H9 (cell line): ENCODE data around the gene DMD. TPM values are rescaled to one million over a fixed set of nuclear protein-coding genes. Genes with fewer than 3 reads are reported as not detected.

Experiments used
- DNase-seq: peaks from one replicate; pipeline ENCODE4 v3.0.0-alpha.2; 2017
- H2AFZ ChIP-seq: one replicate; pipeline ENCODE4 v1.6.1; 2013; ENCODE audit warnings: mild to moderate bottlenecking, low read length, control low read depth, moderate library complexity
- H2AK5ac ChIP-seq: 2 replicates; pipeline ENCODE4 v1.6.1; 2013; ENCODE audit warnings: low read length, control low read depth, mixed read lengths; ENCODE audit not compliant: insufficient read length
- H2BK120ac ChIP-seq: one replicate; pipeline ENCODE4 v1.6.1; 2013; ENCODE audit warnings: low read depth, mild to moderate bottlenecking, low read length, control low read depth, inconsistent platforms; ENCODE audit not compliant: poor library complexity, severe bottlenecking
- H2BK12ac ChIP-seq: 2 replicates; pipeline ENCODE4 v1.6.1; 2013; ENCODE audit warnings: low read length, control low read depth, mixed read lengths, low read depth; ENCODE audit not compliant: insufficient read length
- H2BK15ac ChIP-seq: 2 replicates; pipeline ENCODE4 v1.6.1; 2013; ENCODE audit warnings: low read depth, low read length, control low read depth
- H2BK20ac ChIP-seq: one replicate; pipeline ENCODE4 v1.6.1; 2013; ENCODE audit warnings: low read depth, mild to moderate bottlenecking, low read length, control low read depth, inconsistent platforms; ENCODE audit not compliant: poor library complexity, severe bottlenecking
- H2BK5ac ChIP-seq: 2 replicates; pipeline ENCODE4 v1.6.1; 2013; ENCODE audit warnings: low read length, control low read depth, mixed read lengths; ENCODE audit not compliant: insufficient read length
- H3K14ac ChIP-seq: 2 replicates; pipeline ENCODE4 v1.6.1; 2013; ENCODE audit warnings: low read length, control low read depth; ENCODE audit not compliant: insufficient read depth
- H3K18ac ChIP-seq: 2 replicates; pipeline ENCODE4 v1.6.1; 2013; ENCODE audit warnings: low read depth, mild to moderate bottlenecking, mixed read lengths, low read length, control low read depth; ENCODE audit not compliant: insufficient read length
- H3K23ac ChIP-seq: 2 replicates; pipeline ENCODE4 v1.6.1; 2013; ENCODE audit warnings: low read length, control low read depth, mixed read lengths, low read depth; ENCODE audit not compliant: insufficient read length
- H3K23me2 ChIP-seq: 2 replicates; pipeline ENCODE4 v1.6.1; 2013; ENCODE audit warnings: low read depth, mild to moderate bottlenecking, mixed read lengths, low read length, control low read depth; ENCODE audit not compliant: insufficient read length, poor library complexity, severe bottlenecking
- H3K27ac ChIP-seq: 2 replicates; pipeline ENCODE4 v1.5.1; 2013; ENCODE audit warnings: low read length, control low read depth, mixed read lengths, low read depth; ENCODE audit not compliant: insufficient read length
- H3K27me3 ChIP-seq: 2 replicates; pipeline ENCODE4 v1.6.1; 2013; ENCODE audit warnings: low read length, control low read depth, inconsistent platforms; ENCODE audit not compliant: insufficient read depth
- H3K4ac ChIP-seq: 2 replicates; pipeline ENCODE4 v1.6.1; 2013; ENCODE audit warnings: low read depth, mild to moderate bottlenecking, control low read depth, inconsistent platforms, low read length, moderate library complexity
- H3K4me1 ChIP-seq: 2 replicates; pipeline ENCODE4 v1.6.1; 2013; ENCODE audit warnings: low read length, control low read depth, inconsistent platforms; ENCODE audit not compliant: insufficient read depth
- H3K4me2 ChIP-seq: 2 replicates; pipeline ENCODE4 v1.6.1; 2013; ENCODE audit warnings: low read length, control low read depth, mixed read lengths; ENCODE audit not compliant: insufficient read length, insufficient read depth
- H3K56ac ChIP-seq: 2 replicates; pipeline ENCODE4 v1.6.1; 2013; ENCODE audit warnings: low read depth, mild to moderate bottlenecking, mixed read lengths, low read length, control low read depth; ENCODE audit not compliant: insufficient read length
- H3K79me1 ChIP-seq: 2 replicates; pipeline ENCODE4 v1.6.1; 2013; ENCODE audit warnings: low read depth, mild to moderate bottlenecking, moderate library complexity, low read length, control low read depth, inconsistent platforms; ENCODE audit not compliant: insufficient read depth, poor library complexity, severe bottlenecking
- H3K79me2 ChIP-seq: 2 replicates; pipeline ENCODE4 v1.6.1; 2013; ENCODE audit warnings: low read length, control low read depth, inconsistent platforms; ENCODE audit not compliant: insufficient read depth
- H3K9ac ChIP-seq: 2 replicates; pipeline ENCODE4 v1.6.1; 2013; ENCODE audit warnings: low read length, control low read depth, mixed read lengths; ENCODE audit not compliant: insufficient read length; ENCODE audit errors: extremely low read depth
- H3K9me3 ChIP-seq: one replicate; pipeline ENCODE4 v1.6.1; 2013; ENCODE audit warnings: low read depth, low read length, inconsistent platforms; ENCODE audit not compliant: control insufficient read depth
- H3T11ph ChIP-seq: one replicate; pipeline ENCODE4 v1.6.1; 2013; ENCODE audit warnings: mild to moderate bottlenecking, low read length, control low read depth, inconsistent platforms
- H4K20me1 ChIP-seq: one replicate; pipeline ENCODE4 v1.6.1; 2013; ENCODE audit not compliant: control insufficient read depth, insufficient read length, insufficient read depth
- H4K5ac ChIP-seq: 2 replicates; pipeline ENCODE4 v1.6.1; 2013; ENCODE audit warnings: low read depth, mild to moderate bottlenecking, mixed read lengths, low read length, control low read depth; ENCODE audit not compliant: insufficient read length
- H4K8ac ChIP-seq: replicated peaks from 2 replicates; pipeline ENCODE4 v1.6.1; 2013; ENCODE audit warnings: low read length, control low read depth, mixed read lengths, low read depth; ENCODE audit not compliant: insufficient read length
- H4K91ac ChIP-seq: 2 replicates; pipeline ENCODE4 v1.6.1; 2013; ENCODE audit warnings: low read depth, mild to moderate bottlenecking, moderate library complexity, mixed read lengths, low read length, control low read depth; ENCODE audit not compliant: insufficient read length
- H3K27ac Mint-ChIP-seq, 3 experiments: 2 replicates in 2 of 3; 3 replicates in 1 of 3; pipeline ENCODE4 v1.8.0; 2020 to 2021; ENCODE audit warnings: mixed read lengths in 3 of 3, mild to moderate bottlenecking in 1 of 3, moderate library complexity in 1 of 3
- H3K27me3 Mint-ChIP-seq: 2 replicates; pipeline ENCODE4 v1.8.0; 2021; ENCODE audit warnings: low read depth, mild to moderate bottlenecking, moderate library complexity, mixed read lengths
- H3K36me3 Mint-ChIP-seq, 3 experiments: 2 replicates in 2 of 3; 3 replicates in 1 of 3; pipeline ENCODE4 v1.8.0; 2020 to 2021; ENCODE audit warnings: low read depth in 3 of 3, mixed read lengths in 3 of 3; ENCODE audit not compliant: insufficient read depth in 1 of 3
- H3K4me1 Mint-ChIP-seq, 2 experiments: 2 replicates each; pipeline ENCODE4 v1.8.0; 2020; ENCODE audit warnings: mixed read lengths in 2 of 2
- H3K4me3 Mint-ChIP-seq, 2 experiments: 2 replicates in 1 of 2; 3 replicates in 1 of 2; pipeline ENCODE4 v1.8.0; 2020 to 2021; ENCODE audit warnings: mild to moderate bottlenecking in 2 of 2, mixed read lengths in 2 of 2, moderate library complexity in 1 of 2
- H3K9me3 Mint-ChIP-seq, 2 experiments: 2 replicates in 1 of 2; 3 replicates in 1 of 2; pipeline ENCODE4 v1.8.0; 2020; ENCODE audit warnings: mild to moderate bottlenecking in 2 of 2, mixed read lengths in 2 of 2, moderate library complexity in 1 of 2
- CTCF ChIP-seq: fragments of 200-600 bp; sonication (generic); conservative IDR thresholded peaks from 3 replicates; pipeline ENCODE4 v1.8.0; 2021; ENCODE audit warnings: antibody characterized with exemption, mild to moderate bottlenecking
- WGBS: extraction: QIAGEN DNeasy Blood & Tissue Kit; methylation state at CpG from one replicate; pipeline ENCODE4 v1.1.7; 2013; ENCODE audit warnings: missing lambda C conversion rate, low lambda C conversion rate, mixed read lengths; ENCODE audit not compliant: insufficient read length; ENCODE audit errors: extremely low coverage; 5-methylcytosine and 5-hydroxymethylcytosine counted together
- total RNA-seq: library from RNA; stranded (reverse); gene quantifications from 2 replicates; pipeline ENCODE4 v1.2.1, GENCODE V29; 2021

Gene DMD
- total RNA-seq, 1 experiment from 2014 or later = 3.8 TPM

GRCh38 chrX:32599156-32599555 lies 612.2 kb downstream of the DMD start:
- no peak overlapping the region for H4K91ac ChIP-seq
- H3K4me3 Mint-ChIP-seq = no peak overlapping the region
- H3K4ac ChIP-seq = no peak overlapping the region
- no peak overlapping the region for H4K8ac ChIP-seq
- peaks cover 5 to 28% of the 10 kb centered on the region in 2 experiments; a peak in 4 of 5 replicates for H3K9me3 Mint-ChIP-seq
- H3K27me3 ChIP-seq = no peaks in the 10 kb centered on the region
- H3K27ac Mint-ChIP-seq = no peak overlapping the region
- no peak overlapping the region for H4K5ac ChIP-seq
- H2BK20ac ChIP-seq = no peak overlapping the region
- DNase-seq = no peak
- no peak overlapping the region for H2BK120ac ChIP-seq
- H3K23me2 ChIP-seq = no peaks in the 10 kb centered on the region
- no peak overlapping the region for H3T11ph ChIP-seq
- H2BK15ac ChIP-seq = no peak overlapping the region
- H3K18ac ChIP-seq = no peak overlapping the region
- H2AFZ ChIP-seq = no peak overlapping the region
- H3K27ac ChIP-seq = no peak overlapping the region
- WGBS = no CpG with 5 or more reads among the region's 4 CpGs
- H3K27me3 Mint-ChIP-seq = no peaks in the 10 kb centered on the region
- H2BK5ac ChIP-seq = no peak overlapping the region
- H2AK5ac ChIP-seq = no peak overlapping the region
- H3K36me3 Mint-ChIP-seq = no peaks in the 10 kb centered on the region
- no peak for TF ChIP-seq CTCF
- no peak overlapping the region for H3K56ac ChIP-seq
- no peaks in the 10 kb centered on the region for H4K20me1 ChIP-seq
- no peaks in the 10 kb centered on the region for H3K4me1 ChIP-seq
- no peak overlapping the region for H2BK12ac ChIP-seq
- no peaks in the 10 kb centered on the region for H3K9me3 ChIP-seq
- H3K4me1 Mint-ChIP-seq = peaks cover 0 to 3% of the 10 kb centered on the region in 2 experiments; a peak in 2 of 4 replicates
- H3K4me2 ChIP-seq = no peak overlapping the region
- no peak overlapping the region for H3K14ac ChIP-seq
- no peak overlapping the region for H3K9ac ChIP-seq
- no peaks in the 10 kb centered on the region for H3K79me1 ChIP-seq
- H3K79me2 ChIP-seq = no peaks in the 10 kb centered on the region
- H3K23ac ChIP-seq = no peak overlapping the region
